Lower leg skin (tissue), 4 donors: ENCODE results near the gene AGO3. TPM values are rescaled to one million over a fixed set of nuclear protein-coding genes. Genes with fewer than 3 reads are reported as not detected.

Experiments
- DNase-seq, 2 donors: peaks; one replicate each; pipeline ENCODE4 v3.0.0-alpha.2; 2019; ENCODE audit warnings: low spot score in 2 of 2
- H3K4me3 ChIP-seq: fragments of 200-600 bp; sonication (generic); 2 replicates; pipeline ENCODE4 v1.5.1; 2017; ENCODE audit warnings: mild to moderate bottlenecking, low read depth; ENCODE audit not compliant: poor library complexity, severe bottlenecking
- CTCF ChIP-seq, 3 donors: fragments of 450-650 bp; IDR thresholded peaks; one replicate each; pipeline ENCODE4 v1.5.1; 2016; ENCODE audit warnings: antibody characterized with exemption in 3 of 3, mild to moderate bottlenecking in 3 of 3, moderate library complexity in 2 of 3
- POLR2A ChIP-seq, 2 donors: fragments of 450-650 bp; IDR thresholded peaks; one replicate each; pipeline ENCODE4 v1.6.1; 2016 to 2017; ENCODE audit warnings: antibody characterized with exemption in 2 of 2, mild to moderate bottlenecking in 1 of 2, moderate library complexity in 1 of 2
- WGBS, 2 donors: methylation state at CpG; one replicate each; pipeline ENCODE4 v1.1.5; 2018; 5-methylcytosine and 5-hydroxymethylcytosine counted together
- intact Hi-C: fragments of 100-400 bp; cut with DNase I; formaldehyde crosslinking; loops from one replicate; pipeline ENCODE4 v1.15.0; 2023; ENCODE audit warnings: low total_unique reads
- total RNA-seq, 4 donors: library from RNA; depleted of rRNA; stranded (reverse); fragments of >200 nt; gene quantifications; one replicate each; pipeline ENCODE4 v1.1.0, GENCODE V29; 2016

Gene AGO3
- total RNA-seq, 4 donors from 2014 or later: 11.5 to 25.8 (median 20.9) TPM

GRCh38 chr1:36119456-36119855, 188.6 kb downstream of the AGO3 start:
- WGBS, 2 donors: 45 to 69% methylated on average over 8 to 9 of the region's 9 CpGs
- DNase-seq: no peak
- no peak overlapping the region for H3K4me3 ChIP-seq
- TF ChIP-seq POLR2A (IDR thresholded peaks at IDR 0.05) (no peak), CTCF (IDR thresholded peaks at IDR 0.05) (no peak)
- intact Hi-C loops: no loop called here

Other genes with a start within 250 kb of the AGO3 start
- 1 to 10 TPM; 5.6 to 9.8 (median 6.5) TPM for gene C1orf216, start 212.2 kb upstream of the AGO3 start, total RNA-seq
- gene CLSPN, start 161.1 kb upstream of the AGO3 start, total RNA-seq: under 1 TPM in 3 of 4 donors, not detected in 1; 0.32 to 0.37 (median 0.34) TPM
- 10 to 100 TPM; 28.1 to 40.3 (median 34.6) TPM for gene AGO4, start 123.1 kb upstream of the AGO3 start, total RNA-seq
- 10 to 100 TPM; 18.2 to 29.5 (median 22.5) TPM for gene AGO1, start 47.9 kb upstream of the AGO3 start, total RNA-seq
- gene TEKT2, start 153.0 kb downstream of the AGO3 start, total RNA-seq: under 1 TPM in 1 of 4 donors, not detected in 3; 0.38 TPM
- gene ADPRS, start 157.8 kb downstream of the AGO3 start, total RNA-seq: 100 to 1,000 TPM in 1 of 4 donors, 10 to 100 TPM in 3; 54.5 to 119 (median 71.2) TPM
- 1 to 10 TPM; 4.8 to 9.8 (median 7.6) TPM for gene COL8A2, start 194.1 kb downstream of the AGO3 start, total RNA-seq
- gene TRAPPC3, start 218.4 kb downstream of the AGO3 start, total RNA-seq: 100 to 1,000 TPM in 2 of 4 donors, 10 to 100 TPM in 2; 78.3 to 113 (median 104) TPM
- 100 to 1,000 TPM; 115 to 171 (median 153) TPM for gene MAP7D1, start 225.1 kb downstream of the AGO3 start, total RNA-seq